Stimulated activated CD8-positive, alpha-beta memory T cell treated with anti-CD3 and anti-CD28 coated beads, Interleukin-4, amount 100 ng/mL, for 24 hours (primary cell): Measurements from ENCODE around the gene RAB33B.
"Not testable (repeated sequence)": the region's sequence is repeated elsewhere in the genome, so short reads cannot be mapped to it uniquely, and the experiment has no call there.

Experiments used
- DNase-seq: peaks from one replicate; pipeline ENCODE4 v3.0.0-alpha.2; 2020; ENCODE audit warnings: low read depth

Gene RAB33B

GRCh38 chr4:139454111-139455045 lies at the start of gene RAB33B:
Gene RAB33B (plus strand): TSS chr4:139454121. CDS start chr4:139454196, 75 bp downstream.
- no peak for DNase-seq

- DNase-seq: no peak
These were observed 43.6 kb upstream of the RAB33B start for GRCh38 chr4:139410312-139410711.

GRCh38 chr4:139414671-139415210 lies 39.2 kb upstream of the RAB33B start:
- DNase-seq: not testable (repeated sequence)

- no peak for DNase-seq
These were observed 37.7 kb upstream of the RAB33B start for GRCh38 chr4:139416073-139416673.

GRCh38 chr4:139419388-139419914 lies 34.5 kb upstream of the RAB33B start:
- DNase-seq: no peak

- no peak for DNase-seq
These were observed 33.3 kb upstream of the RAB33B start for GRCh38 chr4:139420652-139421051.

GRCh38 chr4:139436122-139436521 lies 17.8 kb upstream of the RAB33B start:
- DNase-seq: no peak

GRCh38 chr4:139438141-139438540 lies 15.8 kb upstream of the RAB33B start:
- DNase-seq: no peak

GRCh38 chr4:139441029-139441428 lies 12.9 kb upstream of the RAB33B start:
- DNase-seq: no peak

GRCh38 chr4:139443661-139444060 lies 10.3 kb upstream of the RAB33B start:
- no peak for DNase-seq

- DNase-seq: not testable (repeated sequence)
These were observed 9.0 kb upstream of the RAB33B start for GRCh38 chr4:139444881-139445280.

GRCh38 chr4:139447078-139447477 lies 6.8 kb upstream of the RAB33B start:
- not testable (repeated sequence) for DNase-seq

- DNase-seq: no peak
These were observed 3.3 kb upstream of the RAB33B start for GRCh38 chr4:139450586-139450985.

GRCh38 chr4:139451997-139452396 lies 1.9 kb upstream of the RAB33B start:
- DNase-seq: no peak

- no peak for DNase-seq
These were observed 915 bp upstream of the RAB33B start for GRCh38 chr4:139453041-139453370.

GRCh38 chr4:139453371-139454110 lies 380 bp upstream of the RAB33B start:
- DNase-seq: peak; percentile 92

- DNase-seq: no peak
These were observed 1.2 kb downstream of the RAB33B start for GRCh38 chr4:139455126-139455538.

GRCh38 chr4:139457318-139457717 lies 3.4 kb downstream of the RAB33B start:
- DNase-seq: no peak

GRCh38 chr4:139458543-139458942 lies 4.6 kb downstream of the RAB33B start:
- DNase-seq: no peak

- DNase-seq: no peak
These were observed 5.1 kb downstream of the RAB33B start for GRCh38 chr4:139458999-139459398.

- DNase-seq: no peak
These were observed 6.6 kb downstream of the RAB33B start for GRCh38 chr4:139460565-139460964.

- DNase-seq: no peak
These were observed 7.2 kb downstream of the RAB33B start for GRCh38 chr4:139461022-139461628.
